ENCODE results near the gene KRTAP5-11.
"Not testable (repeated sequence)": the region's sequence is repeated elsewhere in the genome, so short reads cannot be mapped to it uniquely, and the experiment has no call there.

Gene KRTAP5-11

GRCh38 chr11:71582309-71582895 is at the start of gene KRTAP5-11:
TSS of gene KRTAP5-11 (minus strand) at chr11:71582875. CDS start at chr11:71582837, 38 bp downstream.
- ATAC-seq (ENCODE audit: low read depth) (no peak), DNase-seq (ENCODE audit: low spot score in 2 of 2) (no peak)
- H3K4me1 Mint-ChIP-seq = peaks cover 7% of the 10 kb centered on the region
- no peaks in the 10 kb centered on the region for H3K9me3 Mint-ChIP-seq
- peaks cover 16% of the 10 kb centered on the region for H3K27me3 Mint-ChIP-seq
- H3K4me3 Mint-ChIP-seq = no peak within 1 kb of the TSS
- H3K27ac Mint-ChIP-seq = no peak within 1 kb of the TSS
- H3K36me3 Mint-ChIP-seq = no peaks in the 10 kb centered on the region

GRCh38 chr11:71631551-71631950 is 48.9 kb upstream of the KRTAP5-11 start:
- not testable (repeated sequence) for ATAC-seq (ENCODE audit: low read depth); H3K36me3 Mint-ChIP-seq; H3K27ac Mint-ChIP-seq; H3K4me3 Mint-ChIP-seq; H3K9me3 Mint-ChIP-seq; DNase-seq (ENCODE audit: low spot score in 2 of 2); H3K4me1 Mint-ChIP-seq
- peaks cover 11% of the 10 kb centered on the region for H3K27me3 Mint-ChIP-seq

- H3K4me1 Mint-ChIP-seq; H3K27ac Mint-ChIP-seq; H3K4me3 Mint-ChIP-seq; H3K27me3 Mint-ChIP-seq; ATAC-seq (ENCODE audit: low read depth); H3K36me3 Mint-ChIP-seq; DNase-seq (ENCODE audit: low spot score in 2 of 2); H3K9me3 Mint-ChIP-seq: not testable (repeated sequence)
These were observed 47.4 kb upstream of the KRTAP5-11 start for GRCh38 chr11:71630071-71630470.

GRCh38 chr11:71628943-71629342 is 46.3 kb upstream of the KRTAP5-11 start:
- H3K27me3 Mint-ChIP-seq = peaks cover 12% of the 10 kb centered on the region
- H3K36me3 Mint-ChIP-seq; ATAC-seq (ENCODE audit: low read depth); H3K4me3 Mint-ChIP-seq; H3K27ac Mint-ChIP-seq; H3K9me3 Mint-ChIP-seq; DNase-seq (ENCODE audit: low spot score in 2 of 2); H3K4me1 Mint-ChIP-seq: not testable (repeated sequence)

GRCh38 chr11:71623226-71623625 is 40.6 kb upstream of the KRTAP5-11 start:
- not testable (repeated sequence) for H3K4me3 Mint-ChIP-seq; H3K4me1 Mint-ChIP-seq; ATAC-seq (ENCODE audit: low read depth); H3K27ac Mint-ChIP-seq; DNase-seq (ENCODE audit: low spot score in 2 of 2); H3K36me3 Mint-ChIP-seq; H3K9me3 Mint-ChIP-seq
- peaks cover 20% of the 10 kb centered on the region for H3K27me3 Mint-ChIP-seq

- H3K27me3 Mint-ChIP-seq = peaks cover 20% of the 10 kb centered on the region
- H3K4me3 Mint-ChIP-seq; ATAC-seq (ENCODE audit: low read depth); H3K36me3 Mint-ChIP-seq; DNase-seq (ENCODE audit: low spot score in 2 of 2); H3K9me3 Mint-ChIP-seq; H3K27ac Mint-ChIP-seq; H3K4me1 Mint-ChIP-seq: not testable (repeated sequence)
These were observed 39.9 kb upstream of the KRTAP5-11 start for GRCh38 chr11:71622561-71622960.

- not testable (repeated sequence) for H3K36me3 Mint-ChIP-seq; ATAC-seq (ENCODE audit: low read depth); H3K9me3 Mint-ChIP-seq; H3K27ac Mint-ChIP-seq; H3K27me3 Mint-ChIP-seq; H3K4me1 Mint-ChIP-seq; H3K4me3 Mint-ChIP-seq; DNase-seq (ENCODE audit: low spot score in 2 of 2)
These were observed 32.3 kb upstream of the KRTAP5-11 start for GRCh38 chr11:71615003-71615402.

GRCh38 chr11:71614366-71614917 is 31.8 kb upstream of the KRTAP5-11 start:
- H3K27me3 Mint-ChIP-seq; H3K4me1 Mint-ChIP-seq; H3K36me3 Mint-ChIP-seq; H3K9me3 Mint-ChIP-seq; H3K4me3 Mint-ChIP-seq; ATAC-seq (ENCODE audit: low read depth); H3K27ac Mint-ChIP-seq; DNase-seq (ENCODE audit: low spot score in 2 of 2): not testable (repeated sequence)

GRCh38 chr11:71613931-71614330 is 31.3 kb upstream of the KRTAP5-11 start:
- H3K27me3 Mint-ChIP-seq = peaks cover 13% of the 10 kb centered on the region
- not testable (repeated sequence) for DNase-seq (ENCODE audit: low spot score in 2 of 2); H3K4me1 Mint-ChIP-seq; H3K27ac Mint-ChIP-seq; H3K4me3 Mint-ChIP-seq; H3K36me3 Mint-ChIP-seq; ATAC-seq (ENCODE audit: low read depth); H3K9me3 Mint-ChIP-seq

GRCh38 chr11:71611218-71611910 is 28.7 kb upstream of the KRTAP5-11 start:
- H3K36me3 Mint-ChIP-seq; H3K27ac Mint-ChIP-seq; ATAC-seq (ENCODE audit: low read depth); H3K4me1 Mint-ChIP-seq; H3K4me3 Mint-ChIP-seq; DNase-seq (ENCODE audit: low spot score in 2 of 2); H3K9me3 Mint-ChIP-seq: not testable (repeated sequence)
- peaks cover 20% of the 10 kb centered on the region for H3K27me3 Mint-ChIP-seq

GRCh38 chr11:71608272-71608671 is 25.6 kb upstream of the KRTAP5-11 start:
- ATAC-seq (ENCODE audit: low read depth); H3K4me1 Mint-ChIP-seq; DNase-seq (ENCODE audit: low spot score in 2 of 2); H3K36me3 Mint-ChIP-seq; H3K4me3 Mint-ChIP-seq; H3K9me3 Mint-ChIP-seq; H3K27ac Mint-ChIP-seq: not testable (repeated sequence)
- H3K27me3 Mint-ChIP-seq = peaks cover 20% of the 10 kb centered on the region

GRCh38 chr11:71607520-71608216 is 25.0 kb upstream of the KRTAP5-11 start:
- not testable (repeated sequence) for DNase-seq (ENCODE audit: low spot score in 2 of 2); H3K27ac Mint-ChIP-seq; H3K36me3 Mint-ChIP-seq; ATAC-seq (ENCODE audit: low read depth); H3K9me3 Mint-ChIP-seq; H3K4me1 Mint-ChIP-seq
- Mint-ChIP-seq H3K27me3 (peaks cover 20% of the 10 kb centered on the region), H3K4me3 (peak overlapping the region; percentile 56)

GRCh38 chr11:71606853-71607519 is 24.3 kb upstream of the KRTAP5-11 start:
- not testable (repeated sequence) for H3K4me1 Mint-ChIP-seq; DNase-seq (ENCODE audit: low spot score in 2 of 2); ATAC-seq (ENCODE audit: low read depth); H3K9me3 Mint-ChIP-seq; H3K36me3 Mint-ChIP-seq; H3K27ac Mint-ChIP-seq
- H3K27me3 Mint-ChIP-seq = peaks cover 20% of the 10 kb centered on the region
- peak overlapping the region; percentile 56 for H3K4me3 Mint-ChIP-seq

Data from memory B cell (primary cell).